ENCODE results near the gene MRTO4. TPM values are rescaled to one million over a fixed set of nuclear protein-coding genes. Genes with fewer than 3 reads are reported as not detected.

MRTO4 gene
- total and polyA plus RNA-seq, 10 donors, result 12.1 to 44.1 (median 25.4) TPM

DNA sequence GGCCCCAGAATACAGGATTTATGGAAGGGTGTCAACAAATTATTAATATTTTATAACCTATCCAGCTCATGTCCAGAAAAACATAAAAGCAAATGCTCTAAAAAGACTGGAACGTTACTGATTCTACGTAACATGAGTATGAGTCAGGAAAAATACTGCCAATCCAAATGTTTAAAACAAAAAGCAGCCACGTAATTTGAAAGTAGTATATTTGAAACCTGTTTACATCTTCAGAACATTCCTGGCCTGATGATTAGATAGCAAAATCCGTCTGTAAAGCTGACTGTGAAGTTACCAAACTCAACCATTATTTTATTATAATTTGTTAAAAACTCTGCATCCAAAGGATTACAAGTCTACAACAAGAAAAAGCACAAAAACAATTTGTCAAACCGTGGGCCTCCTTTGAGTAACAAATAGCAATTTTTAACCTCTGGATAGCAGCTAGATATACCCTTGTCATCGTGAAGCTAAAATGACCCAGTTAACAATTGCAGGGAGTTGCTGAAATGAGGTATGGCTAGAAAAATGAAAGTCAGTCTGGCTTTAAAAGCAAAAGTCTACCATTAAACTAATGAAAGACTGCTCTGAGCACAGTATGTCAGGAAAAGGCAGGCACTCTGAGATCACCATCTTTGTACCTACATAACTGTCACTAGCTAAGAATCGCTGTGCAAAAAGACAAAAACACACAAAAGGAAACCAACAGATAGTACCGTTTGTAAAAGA is 42.7 kb upstream of the MRTO4 start:
- no peak for DNase-seq
- peak overlapping the region; percentile 93 to 98 (median 97) for H3K27ac ChIP-seq
- 22 to 38% (median 27%) methylated on average over 8 of the region's 8 CpGs for WGBS, 5 donors
- TF ChIP-seq POLR2AphosphoS5 (IDR thresholded peaks at IDR 0.05) (no peak), POLR2A (IDR thresholded peaks at IDR 0.05) (no peak)
- TF ChIP-seq, protein P1, sequence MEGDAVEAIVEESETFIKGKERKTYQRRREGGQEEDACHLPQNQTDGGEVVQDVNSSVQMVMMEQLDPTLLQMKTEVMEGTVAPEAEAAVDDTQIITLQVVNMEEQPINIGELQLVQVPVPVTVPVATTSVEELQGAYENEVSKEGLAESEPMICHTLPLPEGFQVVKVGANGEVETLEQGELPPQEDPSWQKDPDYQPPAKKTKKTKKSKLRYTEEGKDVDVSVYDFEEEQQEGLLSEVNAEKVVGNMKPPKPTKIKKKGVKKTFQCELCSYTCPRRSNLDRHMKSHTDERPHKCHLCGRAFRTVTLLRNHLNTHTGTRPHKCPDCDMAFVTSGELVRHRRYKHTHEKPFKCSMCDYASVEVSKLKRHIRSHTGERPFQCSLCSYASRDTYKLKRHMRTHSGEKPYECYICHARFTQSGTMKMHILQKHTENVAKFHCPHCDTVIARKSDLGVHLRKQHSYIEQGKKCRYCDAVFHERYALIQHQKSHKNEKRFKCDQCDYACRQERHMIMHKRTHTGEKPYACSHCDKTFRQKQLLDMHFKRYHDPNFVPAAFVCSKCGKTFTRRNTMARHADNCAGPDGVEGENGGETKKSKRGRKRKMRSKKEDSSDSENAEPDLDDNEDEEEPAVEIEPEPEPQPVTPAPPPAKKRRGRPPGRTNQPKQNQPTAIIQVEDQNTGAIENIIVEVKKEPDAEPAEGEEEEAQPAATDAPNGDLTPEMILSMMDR (IDR thresholded peaks at IDR 0.05 in 8 of 11, conservative IDR thresholded peaks at IDR 0.05 in 3 of 11), result no peak
- H3K4me3 ChIP-seq, result peak overlapping the region; percentile 67 to 97 (median 84)
- H3K4me1 ChIP-seq, result peaks cover 54 to 93% (median 79%) of the 10 kb centered on the region in 6 donors
- no peaks in the 10 kb centered on the region for H3K9me3 ChIP-seq
- intact Hi-C loops (cut with DNase I; ENCODE audit: low total_unique reads), result no loop called here
- no peaks in the 10 kb centered on the region for H3K27me3 ChIP-seq (replicated peaks in 1 of 7)
- H3K36me3 ChIP-seq, result peaks cover 0 to 16% (median under 1%) of the 10 kb centered on the region in 6 donors

DNA sequence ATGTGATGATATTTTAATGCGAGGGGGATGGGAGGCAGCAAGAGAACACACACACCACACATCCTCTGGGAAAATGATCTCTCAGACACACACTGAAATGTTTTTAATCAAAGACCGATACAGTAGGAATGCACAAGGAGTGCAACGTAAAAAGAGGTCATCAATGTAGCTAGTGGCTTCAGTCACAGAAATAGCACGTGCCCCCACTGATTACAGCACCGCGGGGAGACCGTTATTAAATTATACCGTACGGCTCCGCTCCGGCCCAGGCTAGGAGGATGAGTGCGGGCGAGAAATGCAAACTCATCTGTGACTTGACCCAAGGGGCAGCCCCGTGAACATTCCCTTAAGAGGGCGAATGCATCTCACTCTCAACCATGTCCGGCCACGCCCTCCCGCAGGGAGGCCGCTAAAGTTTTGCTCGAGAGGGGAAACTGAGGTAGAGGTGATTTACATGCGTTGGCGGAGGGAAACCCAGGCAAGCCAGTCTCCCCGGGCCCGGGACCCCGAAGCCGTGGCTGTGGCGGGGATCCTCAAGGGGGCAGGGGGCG is 42.1 kb upstream of the MRTO4 start:
- Histone ChIP-seq H3K4me3 (peak overlapping the region; percentile 67 to 97 (median 84)), H3K27ac (peak overlapping the region; percentile 93 to 98 (median 97)), H3K4me1 (peaks cover 54 to 93% (median 75%) of the 10 kb centered on the region in 6 donors), H3K36me3 (peaks cover 0 to 23% (median 2%) of the 10 kb centered on the region in 6 donors), H3K27me3 (replicated peaks in 1 of 7) (no peaks in the 10 kb centered on the region), H3K9me3 (no peaks in the 10 kb centered on the region)
- DNase-seq, result no peak
- intact Hi-C loops (cut with DNase I; ENCODE audit: low total_unique reads), result no loop called here
- TF ChIP-seq POLR2A (IDR thresholded peaks at IDR 0.05) (no peak), POLR2AphosphoS5 (IDR thresholded peaks at IDR 0.05) (no peak)
- TF ChIP-seq, protein P1 (IDR thresholded peaks at IDR 0.05 in 8 of 11, conservative IDR thresholded peaks at IDR 0.05 in 3 of 11), result no peak
- 0 to 1% (median 0%) methylated on average over 22 to 28 of the region's 28 CpGs for WGBS, 5 donors

DNA sequence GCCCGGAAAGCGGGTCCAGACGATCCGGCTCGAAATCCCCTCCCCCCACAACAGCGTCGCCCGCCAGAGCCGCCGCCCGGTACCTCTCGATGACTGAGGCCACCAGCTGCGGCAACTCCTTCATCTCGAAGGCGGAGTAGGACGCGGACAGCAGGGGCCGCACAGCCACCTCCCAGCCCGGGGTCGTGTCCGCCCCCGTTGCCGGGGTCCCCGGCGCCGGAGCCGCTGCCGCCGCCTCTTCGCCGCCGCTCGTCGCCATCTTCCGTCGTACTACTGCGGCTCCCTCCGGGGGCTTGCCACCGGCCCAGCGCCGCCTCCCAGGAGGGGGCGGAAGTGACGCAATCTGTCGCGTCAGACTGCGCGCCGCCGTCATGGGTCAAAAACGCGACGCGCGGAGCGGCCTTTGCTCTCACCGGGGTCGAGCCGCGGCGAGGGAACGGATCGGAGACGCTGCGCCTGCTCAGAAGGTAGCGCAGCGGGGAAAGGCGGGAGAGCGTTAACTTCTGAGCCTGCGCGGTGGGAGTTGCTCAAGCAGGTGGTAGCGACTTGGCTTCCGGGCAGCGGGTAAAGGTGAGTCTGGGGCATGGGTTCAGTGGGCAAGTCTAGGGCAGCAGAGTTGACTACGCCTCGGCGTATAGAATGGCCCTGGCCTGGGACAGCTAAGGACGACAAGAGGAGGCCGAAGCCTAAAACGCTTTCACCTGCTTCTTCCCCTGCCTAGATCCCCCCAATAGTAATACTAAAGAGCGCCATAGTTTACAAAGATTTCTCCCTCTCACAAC is 41.4 kb upstream of the MRTO4 start, which contains the start of gene UBR4:
Gene UBR4 (minus strand): TSS at position 277 of the 782 bp plus-strand sequence. CDS start 18 bp downstream, at position 259.
- intact Hi-C loops (cut with DNase I; ENCODE audit: low total_unique reads), result no loop called here
- no peaks in the 10 kb centered on the region for H3K9me3 ChIP-seq
- peaks cover 52 to 92% (median 68%) of the 10 kb centered on the region in 6 donors for H3K4me1 ChIP-seq
- WGBS, 5 donors, result 0% methylated on average over 53 to 80 of the region's 80 CpGs
- H3K4me3 ChIP-seq, result peak within 1 kb of the TSS; percentile 67 to 97 (median 84)
- peak; percentile 98 for DNase-seq
- no peaks in the 10 kb centered on the region for H3K27me3 ChIP-seq (replicated peaks in 1 of 7)
- peak; percentile 73 to 92 (median 76) for TF ChIP-seq POLR2A (IDR thresholded peaks at IDR 0.05)
- peak; percentile 98 to 99 (median 99) for TF ChIP-seq POLR2AphosphoS5 (IDR thresholded peaks at IDR 0.05)
- TF ChIP-seq, protein P1 (IDR thresholded peaks at IDR 0.05 in 8 of 11, conservative IDR thresholded peaks at IDR 0.05 in 3 of 11), result peak in 5 of 11 experiments; percentile 7 to 24 (median 9)
- peak within 1 kb of the TSS; percentile 93 to 98 (median 97) for H3K27ac ChIP-seq
- H3K36me3 ChIP-seq, result peaks cover 0 to 27% (median 2%) of the 10 kb centered on the region in 6 donors

Data from spleen (tissue), 11 donors.